Measurements from ENCODE around the gene MYRFL.

- TF ChIP-seq CTCF (IDR thresholded peaks at IDR 0.05 in 8 of 11, conservative IDR thresholded peaks at IDR 0.05 in 3 of 11) (no peak), POLR2A (IDR thresholded peaks at IDR 0.05) (no peak)
Observed at GRCh38 chr12:69916544-69917235, 91.7 kb downstream of the MYRFL start.

All from spleen (tissue), 7 donors.